T-cell (primary cell): ENCODE results near the gene CFAP119. TPM values are rescaled to one million over a fixed set of nuclear protein-coding genes. Genes with fewer than 3 reads are reported as not detected.
A peak's percentile ranks its signal among the peaks of the same experiment; 100 is the strongest.

Source experiments
- ATAC-seq, 4 experiments: fragments of 200-7000 bp in 3 of 4; fragments of 150-1000 bp in 1 of 4; cut with Tn5 transposase; replicated peaks in 1 of 4; 1 replicate in 3 of 4; 2 replicates in 1 of 4; pipeline ENCODE4 v1.10.0; 2021; ENCODE audit warnings: moderate library complexity in 3 of 4, mild to moderate bottlenecking in 2 of 4, moderate number of reproducible peaks in 1 of 4
- CTCF ChIA-PET, 2 donors: fragments of 300-600 bp; sonication (Branson Sonifier 250); formaldehyde crosslinking; loops; one replicate each; lab custom pipeline; 2022; ENCODE audit warnings: antibody characterized with exemption in 2 of 2; lab: Charles Lee
- POLR2A ChIA-PET, 2 donors: fragments of 300-600 bp; sonication (Branson Sonifier 250); formaldehyde crosslinking; loops; one replicate each; lab custom pipeline; 2022; ENCODE audit warnings: antibody characterized with exemption in 2 of 2; lab: Charles Lee
- DNase-seq, 35 experiments: peaks; one replicate each; pipeline versions ENCODE4 v3.0.0 to v3.0.0-alpha.2; 2013 to 2023
- H3K27ac ChIP-seq: one replicate; pipeline ENCODE4 v1.5.1; 2013; ENCODE audit warnings: low read length
- H3K27me3 ChIP-seq, 2 experiments: replicated peaks in 1 of 2; 1 replicate in 1 of 2; 2 replicates in 1 of 2; pipeline versions ENCODE4 v1.6.1 to v1.7.0; 2013; ENCODE audit warnings: low read length in 1 of 2, mixed read lengths in 1 of 2; ENCODE audit not compliant: control insufficient read depth in 2 of 2, insufficient read depth in 2 of 2; ENCODE audit errors: extremely low read depth in 1 of 2
- H3K36me3 ChIP-seq, 2 donors: 1 replicate in 1 of 2; 2 replicates in 1 of 2; pipeline versions ENCODE4 v1.6.1 to v1.7.0; 2013; ENCODE audit warnings: low read length in 1 of 2; ENCODE audit not compliant: control insufficient read depth in 2 of 2, insufficient read depth in 1 of 2; ENCODE audit errors: extremely low read depth in 1 of 2
- H3K4me1 ChIP-seq, 2 experiments: 1 replicate in 1 of 2; 2 replicates in 1 of 2; pipeline versions ENCODE4 v1.6.1 to v1.7.0; 2013; ENCODE audit warnings: low read length in 2 of 2, mixed read lengths in 1 of 2; ENCODE audit not compliant: insufficient read depth in 2 of 2, control insufficient read depth in 1 of 2; ENCODE audit errors: extremely low read depth in 1 of 2
- H3K4me3 ChIP-seq, 2 donors: 1 replicate in 1 of 2; 2 replicates in 1 of 2; pipeline versions ENCODE4 v1.5.1 to v1.7.0; 2013; ENCODE audit warnings: mild to moderate bottlenecking in 2 of 2, low read length in 1 of 2, moderate library complexity in 1 of 2; ENCODE audit not compliant: control insufficient read depth in 1 of 2; ENCODE audit errors: extremely low read depth in 1 of 2
- H3K9me3 ChIP-seq: 2 replicates; pipeline ENCODE4 v1.7.0; 2013
- H3K27ac Mint-ChIP-seq, 2 donors: one replicate each; pipeline ENCODE4 v1.8.0; 2020 to 2021; ENCODE audit warnings: mild to moderate bottlenecking in 2 of 2, mixed read lengths in 2 of 2
- H3K27me3 Mint-ChIP-seq, 2 donors: one replicate each; pipeline ENCODE4 v1.8.0; 2021 to 2022; ENCODE audit warnings: mixed read lengths in 2 of 2
- H3K36me3 Mint-ChIP-seq: one replicate; pipeline ENCODE4 v1.8.0; 2021; ENCODE audit warnings: mixed read lengths
- H3K4me1 Mint-ChIP-seq, 3 donors: one replicate each; pipeline ENCODE4 v1.8.0; 2020 to 2022; ENCODE audit warnings: mixed read lengths in 3 of 3, mild to moderate bottlenecking in 1 of 3
- H3K4me3 Mint-ChIP-seq, 3 donors: one replicate each; pipeline ENCODE4 v1.8.0; 2020 to 2022; ENCODE audit warnings: mild to moderate bottlenecking in 3 of 3, mixed read lengths in 3 of 3, moderate library complexity in 3 of 3
- H3K9me3 Mint-ChIP-seq, 3 donors: one replicate each; pipeline ENCODE4 v1.8.0; 2020 to 2022; ENCODE audit warnings: mixed read lengths in 3 of 3
- WGBS: methylation state at CpG from one replicate; pipeline ENCODE4 v1.1.5; 2013; ENCODE audit warnings: missing lambda C conversion rate; ENCODE audit not compliant: insufficient coverage; 5-methylcytosine and 5-hydroxymethylcytosine counted together
- total RNA-seq, 35 experiments: library from RNA in 6 of 35; stranded (reverse) in 6 of 35; fragments of 120-200 nt in 1 of 35; gene quantifications; one replicate each; pipeline versions ENCODE4 v1.2.1 to v1.2.4 and lab custom pipeline; 2013 to 2026

The CFAP119 gene
- total RNA-seq, 5 donors from 2014 or later (not counting 1 experiment from before 2014, with no cell fraction given): 1.3 to 3.1 (median 2.7) TPM

- Histone ChIP-seq H3K4me3 (no peak overlapping the region), H3K4me1 (peaks cover 0 to 18% of the 10 kb centered on the region in 2 experiments), H3K9me3 (no peaks in the 10 kb centered on the region), H3K27me3 (no peaks in the 10 kb centered on the region), H3K36me3 (peaks cover 8 to 26% of the 10 kb centered on the region in 2 donors), H3K27ac (no peak overlapping the region)
- Mint-ChIP-seq H3K36me3 (peaks cover 30% of the 10 kb centered on the region), H3K27ac (peak overlapping the region in 1 of 2 donors; percentile 87), H3K27me3 (no peaks in the 10 kb centered on the region), H3K4me1 (peaks cover 19 to 33% (median 24%) of the 10 kb centered on the region in 3 donors), H3K4me3 (no peak overlapping the region), H3K9me3 (no peaks in the 10 kb centered on the region)
- POLR2A ChIA-PET: interaction anchor here in 1 of 2 donors (0.6 kb wide), 1 partner anchor 81 kb away, joined by 3 read pairs; no protein-coding TSS in a partner anchor
- WGBS: 97% methylated on average over 8 of the region's 9 CpGs
- no peak for ATAC-seq
- CTCF ChIA-PET: no interaction called here
- DNase-seq: no peak
Observed at GRCh38 chr16:30746638-30747175, 15.2 kb downstream of the CFAP119 start.

- Histone ChIP-seq H3K36me3 (peaks cover 6 to 15% of the 10 kb centered on the region in 2 donors), H3K4me3 (no peak overlapping the region), H3K27me3 (no peaks in the 10 kb centered on the region), H3K27ac (no peak overlapping the region), H3K9me3 (no peaks in the 10 kb centered on the region), H3K4me1 (peaks cover 0 to 18% of the 10 kb centered on the region in 2 experiments)
- Mint-ChIP-seq H3K4me1 (peaks cover 28 to 47% (median 38%) of the 10 kb centered on the region in 3 donors), H3K9me3 (no peaks in the 10 kb centered on the region), H3K36me3 (peaks cover 26% of the 10 kb centered on the region), H3K4me3 (no peak overlapping the region), H3K27ac (peak overlapping the region in 1 of 2 donors; percentile 50), H3K27me3 (no peaks in the 10 kb centered on the region)
- no peak for ATAC-seq
- DNase-seq: no peak
- ChIA-PET CTCF (no interaction called here), POLR2A (no interaction called here)
- WGBS: 89% methylated on average over 1 of the region's 2 CpGs
Observed at GRCh38 chr16:30745082-30745481, 16.8 kb downstream of the CFAP119 start.

GRCh38 chr16:30744183-30744582 is 17.7 kb downstream of the CFAP119 start:
- H3K36me3 ChIP-seq: peaks cover 10 to 22% of the 10 kb centered on the region in 2 donors

GRCh38 chr16:30743716-30744115 is 18.1 kb downstream of the CFAP119 start:
- ATAC-seq: no peak
- Mint-ChIP-seq H3K4me3 (no peak overlapping the region), H3K9me3 (no peaks in the 10 kb centered on the region), H3K4me1 (peaks cover 22 to 35% (median 28%) of the 10 kb centered on the region in 3 donors), H3K36me3 (peaks cover 25% of the 10 kb centered on the region), H3K27me3 (no peaks in the 10 kb centered on the region), H3K27ac (peak overlapping the region in 1 of 2 donors; percentile 11)
- Histone ChIP-seq H3K4me3 (no peak overlapping the region), H3K4me1 (peaks cover 0 to 8% of the 10 kb centered on the region in 2 experiments), H3K36me3 (peaks cover 14 to 27% of the 10 kb centered on the region in 2 donors), H3K27me3 (no peaks in the 10 kb centered on the region), H3K9me3 (no peaks in the 10 kb centered on the region), H3K27ac (no peak overlapping the region)
- ChIA-PET POLR2A (no interaction called here), CTCF (no interaction called here)
- 98% methylated on average over 9 of the region's 11 CpGs for WGBS
- no peak for DNase-seq

More at GRCh38 chr16:30744183-30744582, 17.7 kb downstream of the CFAP119 start:
- H3K4me3 ChIP-seq: no peak overlapping the region
- Mint-ChIP-seq H3K27me3 (no peaks in the 10 kb centered on the region), H3K36me3 (peaks cover 22% of the 10 kb centered on the region), H3K4me3 (no peak overlapping the region), H3K27ac (no peak overlapping the region), H3K9me3 (no peaks in the 10 kb centered on the region), H3K4me1 (peaks cover 22 to 39% (median 31%) of the 10 kb centered on the region in 3 donors)
- no peak for DNase-seq
- ATAC-seq: no peak
- no peaks in the 10 kb centered on the region for H3K27me3 ChIP-seq
- ChIA-PET POLR2A (interaction anchor here in 1 of 2 donors (0.7 kb wide), 2 partner anchors 132 to 184 kb away, joined by 3 to 9 read pairs; no protein-coding TSS in a partner anchor), CTCF (no interaction called here)
- H3K4me1 ChIP-seq: peaks cover 0 to 11% of the 10 kb centered on the region in 2 experiments
- no peak overlapping the region for H3K27ac ChIP-seq
- no CpG with 5 or more reads among the region's 2 CpGs for WGBS
- H3K9me3 ChIP-seq: no peaks in the 10 kb centered on the region

- WGBS: 100% methylated on average over 5 of the region's 6 CpGs
- no peaks in the 10 kb centered on the region for H3K27me3 Mint-ChIP-seq
- no peaks in the 10 kb centered on the region for H3K9me3 Mint-ChIP-seq
- no peaks in the 10 kb centered on the region for H3K27me3 ChIP-seq
- no peak for DNase-seq
- no peak for ATAC-seq
- POLR2A ChIA-PET: no interaction called here
- no peak overlapping the region for H3K27ac Mint-ChIP-seq
- H3K4me1 ChIP-seq: no peaks in the 10 kb centered on the region
- H3K36me3 Mint-ChIP-seq: peaks cover 40% of the 10 kb centered on the region
- H3K27ac ChIP-seq: no peak overlapping the region
- peaks cover 29 to 49% of the 10 kb centered on the region in 2 donors for H3K36me3 ChIP-seq
- CTCF ChIA-PET: interaction anchor here in 1 of 2 donors (0.5 kb wide), 1 partner anchor 102 kb away, joined by 3 read pairs; no protein-coding TSS in a partner anchor
- H3K4me3 Mint-ChIP-seq: no peak overlapping the region
- no peaks in the 10 kb centered on the region for H3K9me3 ChIP-seq
- H3K4me3 ChIP-seq: no peak overlapping the region
- H3K4me1 Mint-ChIP-seq: peaks cover 9 to 26% (median 14%) of the 10 kb centered on the region in 3 donors
Observed at GRCh38 chr16:30741461-30741914, 20.4 kb downstream of the CFAP119 start.

- ATAC-seq: no peak
- no peaks in the 10 kb centered on the region for H3K9me3 Mint-ChIP-seq
- CTCF ChIA-PET: no interaction called here
Observed at GRCh38 chr16:30740364-30741251, 21.3 kb downstream of the CFAP119 start.

More at GRCh38 chr16:30740364-30741251, 21.3 kb downstream of the CFAP119 start:
- Mint-ChIP-seq H3K27ac (peak overlapping the region; percentile 38 to 74), H3K4me1 (peaks cover 9 to 26% (median 14%) of the 10 kb centered on the region in 3 donors), H3K27me3 (no peaks in the 10 kb centered on the region), H3K4me3 (no peak overlapping the region), H3K36me3 (peaks cover 45% of the 10 kb centered on the region)
- H3K27ac ChIP-seq: no peak overlapping the region
- H3K36me3 ChIP-seq: peaks cover 29 to 58% of the 10 kb centered on the region in 2 donors
- H3K27me3 ChIP-seq: no peaks in the 10 kb centered on the region
- POLR2A ChIA-PET: no interaction called here
- no peak for DNase-seq
- no peak overlapping the region for H3K4me3 ChIP-seq
- H3K4me1 ChIP-seq: no peaks in the 10 kb centered on the region
- WGBS: 83% methylated on average over 6 of the region's 8 CpGs
- no peaks in the 10 kb centered on the region for H3K9me3 ChIP-seq
